Motor neuron (in vitro differentiated cells): ENCODE data around the gene MAP3K6. TPM values are rescaled to one million over a fixed set of nuclear protein-coding genes. Genes with fewer than 3 reads are reported as not detected.

Source experiments
- ATAC-seq, 8 experiments: fragments of 200-7000 bp; cut with Tn5 transposase; replicated peaks in 6 of 8; 2 replicates each; pipeline ENCODE4 v1.8.0; 2021; ENCODE audit warnings: mild to moderate bottlenecking in 8 of 8, moderate library complexity in 8 of 8
- H3K27ac ChIP-seq, 2 donors: fragments of 250-450 bp; sonication (Bioruptor Pico); 2 replicates each; pipeline ENCODE4 v1.9.0; 2021; ENCODE audit warnings: antibody characterized with exemption in 2 of 2, mild to moderate bottlenecking in 2 of 2, moderate library complexity in 1 of 2
- H3K4me1 ChIP-seq, 2 donors: fragments of 250-450 bp; sonication (Bioruptor Pico); replicated peaks in 1 of 2; 2 replicates each; pipeline ENCODE4 v1.6.1; 2021; ENCODE audit warnings: antibody characterized with exemption in 2 of 2, mild to moderate bottlenecking in 2 of 2, moderate library complexity in 1 of 2
- H3K4me3 ChIP-seq, 5 donors: fragments of 250-450 bp; sonication (Bioruptor Pico); 2 replicates each; pipeline ENCODE4 v1.9.0; 2021; ENCODE audit warnings: antibody characterized with exemption in 5 of 5, mild to moderate bottlenecking in 5 of 5, moderate library complexity in 4 of 5
- WGBS, 10 experiments: fragments of 450-650 bp; shearing (Covaris generic); methylation state at CpG; one replicate each; pipeline ENCODE4 v1.0.0; 2022; 5-methylcytosine and 5-hydroxymethylcytosine counted together
- in situ Hi-C, 9 experiments: fragments of 400-800 bp; cut with MboI; loops; one replicate each; pipeline ENCODE4 v1.15.0; 2021; ENCODE audit warnings: low sequenced_read_pairs in 9 of 9, low pct_unique_long_range_greater_than_20kb in 2 of 9; ENCODE audit not compliant: unreplicated experiment in 9 of 9
- total RNA-seq, 8 experiments: library from RNA; unstranded; fragments of 300-600 nt; gene quantifications; 2 replicates each; pipeline versions ENCODE4 v1.2.3 to v1.2.4, GENCODE V29; 2022

The MAP3K6 gene
- total RNA-seq, 8 experiments from 2014 or later: 3.8 to 17.0 (median 10.9) TPM

- Histone ChIP-seq H3K4me3 (no peak overlapping the region), H3K27ac (no peak overlapping the region), H3K4me1 (peaks cover 0 to 27% of the 10 kb centered on the region in 2 donors)
- no peak for ATAC-seq
- in situ Hi-C loops: no loop called here
- WGBS, 10 experiments: 71 to 100% (median 84%) methylated on average over 1 to 6 of the region's 12 CpGs; no CpG with 5 or more reads in 6 of the 10 experiments
These were observed 21.5 kb downstream of the MAP3K6 start for GRCh38 chr1:27345272-27345671.

GRCh38 chr1:27343639-27344025, 23.1 kb downstream of the MAP3K6 start:
- in situ Hi-C loops: no loop called here
- peak in 3 of 8 experiments; percentile 32 to 46 (median 42) for ATAC-seq
- Histone ChIP-seq H3K27ac (no peak overlapping the region), H3K4me1 (peaks cover 4 to 26% of the 10 kb centered on the region in 2 donors), H3K4me3 (no peak overlapping the region)
- 45 to 100% (median 87%) methylated on average over 1 to 5 of the region's 5 CpGs; no CpG with 5 or more reads in 4 of the 10 experiments for WGBS, 10 experiments

- in situ Hi-C loops: no loop called here
- Histone ChIP-seq H3K4me3 (no peak overlapping the region), H3K27ac (no peak overlapping the region), H3K4me1 (peaks cover 5 to 28% of the 10 kb centered on the region in 2 donors)
- ATAC-seq: peak; percentile 24 to 71 (median 56)
- WGBS, 10 experiments: 40 to 66% (median 56%) methylated on average over 2 to 14 of the region's 31 CpGs; no CpG with 5 or more reads in 5 of the 10 experiments
These were observed 23.8 kb downstream of the MAP3K6 start for GRCh38 chr1:27342778-27343638.

- Histone ChIP-seq H3K27ac (no peak overlapping the region), H3K4me3 (no peak overlapping the region), H3K4me1 (peaks cover 5 to 28% of the 10 kb centered on the region in 2 donors)
- peak in 7 of 8 experiments; percentile 4 to 22 (median 10) for ATAC-seq
- in situ Hi-C loops: no loop called here
- 80 to 91% methylated on average over 6 of the region's 8 CpGs; no CpG with 5 or more reads in 8 of the 10 experiments for WGBS, 10 experiments
These were observed 24.4 kb downstream of the MAP3K6 start for GRCh38 chr1:27342391-27342777.

GRCh38 chr1:27341525-27342252, 25.1 kb downstream of the MAP3K6 start, which contains the start of gene SYTL1:
TSS of gene SYTL1 (plus strand) at chr1:27342022. CDS start at chr1:27345335, 3,313 bp downstream.
- peak; percentile 47 to 87 (median 74) for ATAC-seq
- in situ Hi-C loops: no loop called here
- peak within 1 kb of the TSS in 2 of 5 donors; percentile 11 for H3K4me3 ChIP-seq
- H3K27ac ChIP-seq: no peak within 1 kb of the TSS
- WGBS, 10 experiments: 5 to 57% (median 30%) methylated on average over 3 to 13 of the region's 22 CpGs; no CpG with 5 or more reads in 2 of the 10 experiments
- H3K4me1 ChIP-seq: peaks cover 5 to 28% of the 10 kb centered on the region in 2 donors

- in situ Hi-C loops: no loop called here
- ATAC-seq: no peak
- 24 to 73% (median 67%) methylated on average over 1 to 5 of the region's 5 CpGs; no CpG with 5 or more reads in 1 of the 10 experiments for WGBS, 10 experiments
- Histone ChIP-seq H3K4me1 (peaks cover 5 to 28% of the 10 kb centered on the region in 2 donors), H3K4me3 (no peak overlapping the region), H3K27ac (peak overlapping the region in 1 of 2 donors; percentile 62)
These were observed 27.5 kb downstream of the MAP3K6 start for GRCh38 chr1:27339213-27339612.

GRCh38 chr1:27338751-27339150, 28.0 kb downstream of the MAP3K6 start:
- H3K4me3 ChIP-seq: no peak overlapping the region
- ATAC-seq: peak in 4 of 8 experiments; percentile 13 to 45 (median 23)
- H3K4me1 ChIP-seq: peaks cover 5 to 28% of the 10 kb centered on the region in 2 donors
- peak overlapping the region in 1 of 2 donors; percentile 62 for H3K27ac ChIP-seq
- 38 to 100% (median 63%) methylated on average over 1 to 5 of the region's 6 CpGs; no CpG with 5 or more reads in 4 of the 10 experiments for WGBS, 10 experiments
- in situ Hi-C loops: no loop called here

- Histone ChIP-seq H3K27ac (no peak overlapping the region), H3K4me1 (peaks cover 5 to 15% of the 10 kb centered on the region in 2 donors), H3K4me3 (no peak overlapping the region)
- WGBS, 10 experiments: 80 to 100% (median 100%) methylated on average over 1 to 5 of the region's 5 CpGs; no CpG with 5 or more reads in 4 of the 10 experiments
- ATAC-seq: no peak
- in situ Hi-C loops: no loop called here
These were observed 30.0 kb downstream of the MAP3K6 start for GRCh38 chr1:27336756-27337155.

GRCh38 chr1:27335506-27336422, 31.0 kb downstream of the MAP3K6 start:
- in situ Hi-C loops: no loop called here
- 85 to 100% (median 89%) methylated on average over 3 to 13 of the region's 17 CpGs; no CpG with 5 or more reads in 4 of the 10 experiments for WGBS, 10 experiments
- Histone ChIP-seq H3K27ac (no peak overlapping the region), H3K4me3 (no peak overlapping the region), H3K4me1 (peaks cover 5 to 11% of the 10 kb centered on the region in 2 donors)
- no peak for ATAC-seq

GRCh38 chr1:27333717-27334279, 33.0 kb downstream of the MAP3K6 start:
- in situ Hi-C loops: no loop called here
- Histone ChIP-seq H3K27ac (no peak overlapping the region), H3K4me3 (no peak overlapping the region), H3K4me1 (peaks cover 3 to 4% of the 10 kb centered on the region in 2 donors)
- no peak for ATAC-seq
- WGBS, 10 experiments: 87 to 100% (median 94%) methylated on average over 2 to 8 of the region's 17 CpGs; no CpG with 5 or more reads in 6 of the 10 experiments

GRCh38 chr1:27332536-27333281, 34.1 kb downstream of the MAP3K6 start:
- Histone ChIP-seq H3K4me3 (no peak overlapping the region), H3K27ac (no peak overlapping the region), H3K4me1 (no peaks in the 10 kb centered on the region)
- peak; percentile 73 to 95 (median 79) for ATAC-seq
- WGBS, 10 experiments: 20 to 100% (median 85%) methylated on average over 1 to 10 of the region's 11 CpGs; no CpG with 5 or more reads in 3 of the 10 experiments
- in situ Hi-C loops: no loop called here
